Bronchial smooth muscle cell (primary cell): Measurements from ENCODE around the gene GDPD2. TPM values are rescaled to one million over a fixed set of nuclear protein-coding genes. Genes with fewer than 3 reads are reported as not detected.

ENCODE experiments used
- total RNA-seq: library from RNA; depleted of rRNA; stranded (reverse); fragments of >200 nt; gene quantifications from 2 replicates; pipeline ENCODE4 v1.2.1, GENCODE V29; 2014

The GDPD2 gene, protein sequence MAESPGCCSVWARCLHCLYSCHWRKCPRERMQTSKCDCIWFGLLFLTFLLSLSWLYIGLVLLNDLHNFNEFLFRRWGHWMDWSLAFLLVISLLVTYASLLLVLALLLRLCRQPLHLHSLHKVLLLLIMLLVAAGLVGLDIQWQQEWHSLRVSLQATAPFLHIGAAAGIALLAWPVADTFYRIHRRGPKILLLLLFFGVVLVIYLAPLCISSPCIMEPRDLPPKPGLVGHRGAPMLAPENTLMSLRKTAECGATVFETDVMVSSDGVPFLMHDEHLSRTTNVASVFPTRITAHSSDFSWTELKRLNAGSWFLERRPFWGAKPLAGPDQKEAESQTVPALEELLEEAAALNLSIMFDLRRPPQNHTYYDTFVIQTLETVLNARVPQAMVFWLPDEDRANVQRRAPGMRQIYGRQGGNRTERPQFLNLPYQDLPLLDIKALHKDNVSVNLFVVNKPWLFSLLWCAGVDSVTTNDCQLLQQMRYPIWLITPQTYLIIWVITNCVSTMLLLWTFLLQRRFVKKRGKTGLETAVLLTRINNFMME
- not detected in 2 replicates for total RNA-seq

DNA sequence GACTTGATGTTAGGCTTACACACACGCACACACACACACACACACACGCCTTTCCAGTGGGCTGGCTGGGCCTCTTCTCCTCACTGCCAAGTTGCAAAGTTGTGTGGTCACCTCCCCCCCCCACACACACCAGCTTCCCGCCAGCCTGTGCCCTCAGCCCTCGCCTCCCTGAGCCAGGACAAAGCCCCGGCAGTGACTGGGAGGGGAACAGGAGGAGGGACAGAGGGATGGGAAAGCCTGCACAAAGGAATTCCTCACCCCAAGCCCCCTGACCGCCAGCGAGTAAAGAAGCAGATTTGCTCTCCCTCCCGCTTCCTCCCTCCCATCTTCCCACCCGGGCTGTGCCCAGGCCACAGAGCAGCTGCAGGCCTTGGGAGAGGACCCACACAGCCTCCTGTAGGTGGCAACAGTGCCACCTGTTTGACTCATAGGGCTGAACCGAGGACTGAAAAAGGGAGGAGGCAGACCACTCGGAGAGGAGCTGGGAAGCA lies at the start of gene GDPD2:
Gene GDPD2 (plus strand): TSS at position 464 of the 491 bp plus-strand sequence. CDS start 1,671 bp downstream, outside the sequence.

DNA sequence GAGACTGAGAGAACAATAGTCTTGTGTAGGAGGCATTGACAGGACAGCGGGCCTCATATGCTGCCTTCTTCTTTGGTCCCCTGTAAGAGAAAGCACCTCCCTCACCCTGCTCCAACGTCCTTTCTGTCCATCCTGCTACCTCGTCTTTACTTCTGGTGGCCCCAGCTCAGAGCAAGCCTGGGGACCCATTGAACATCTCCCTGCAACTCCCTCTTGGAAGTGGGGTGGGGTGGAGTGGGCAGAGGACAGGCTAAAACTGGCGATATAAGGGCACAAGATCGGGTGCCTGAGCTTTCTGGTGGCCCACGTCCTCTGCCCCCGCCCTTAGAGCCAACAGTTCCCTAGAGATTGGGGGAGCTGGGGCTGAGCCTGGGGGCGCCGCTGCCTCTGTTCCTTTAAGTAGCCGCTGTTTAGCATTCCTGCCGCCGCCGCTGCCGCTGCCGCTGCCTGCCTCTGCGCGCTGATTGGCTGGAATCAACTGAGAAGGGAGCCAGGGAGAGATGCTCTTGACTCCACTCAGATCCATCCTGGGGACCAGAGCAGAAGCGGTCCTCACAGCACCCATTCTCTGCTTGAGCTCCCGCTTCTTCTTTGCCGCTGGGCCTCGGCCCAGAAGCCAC lies 21.3 kb downstream of the GDPD2 start, which contains the start of gene DLG3:
Gene DLG3 (plus strand): TSS at position 510 of the 620 bp plus-strand sequence. CDS start 367 bp downstream, outside the sequence.

Other genes starting within 250 kb of the GDPD2 start
- not detected in 2 replicates for gene DGAT2L6, start 245.8 kb upstream of the GDPD2 start, total RNA-seq
- gene AWAT1, start 188.7 kb upstream of the GDPD2 start, total RNA-seq = not detected in 2 replicates
- gene P2RY4, start 163.1 kb upstream of the GDPD2 start, total RNA-seq = under 0.01 TPM in 1 of 2 replicates, not detected in the other
- gene ARR3, start 155.0 kb upstream of the GDPD2 start, total RNA-seq = not detected in 2 replicates
- not detected in 2 replicates for gene RAB41, start 141.1 kb upstream of the GDPD2 start, total RNA-seq
- gene PDZD11, start 133.4 kb upstream of the GDPD2 start, total RNA-seq = 43.8 and 48.0 TPM in 2 replicates
- 0.86 and 2.2 TPM in 2 replicates for gene KIF4A, start 133.2 kb upstream of the GDPD2 start, total RNA-seq
- gene DLG3, start 21.5 kb downstream of the GDPD2 start, total RNA-seq = 18.8 and 30.7 TPM in 2 replicates